HG03045 (cell line): ENCODE data around the gene LSM7.
"Not testable (repeated sequence)": the region's sequence is repeated elsewhere in the genome, so short reads cannot be mapped to it uniquely, and the experiment has no call there.

Experiments
- ATAC-seq: cut with Tn5 transposase; IDR thresholded peaks from one replicate; pipeline ENCODE4 v1.9.1; 2021; ENCODE audit warnings: mild to moderate bottlenecking, moderate library complexity; ENCODE audit not compliant: unreplicated experiment

Gene LSM7

GRCh38 chr19:2282062-2282861 is 46.1 kb downstream of the LSM7 start, which contains the start of gene PEAK3:
Gene PEAK3, minus strand, starts transcription at chr19:2282175. Its CDS starts 1,244 bp downstream, at chr19:2280931.
- ATAC-seq: no peak

GRCh38 chr19:2281265-2282061 is 46.9 kb downstream of the LSM7 start:
- not testable (repeated sequence) for ATAC-seq

GRCh38 chr19:2280633-2281264 is 47.6 kb downstream of the LSM7 start:
- no peak for ATAC-seq

- ATAC-seq: no peak
Observed at GRCh38 chr19:2278459-2279158, 49.8 kb downstream of the LSM7 start.

- ATAC-seq: no peak
Observed at GRCh38 chr19:2277138-2277537, 51.2 kb downstream of the LSM7 start.

- ATAC-seq: no peak
Observed at GRCh38 chr19:2276429-2276986, 51.9 kb downstream of the LSM7 start.

- ATAC-seq: no peak
Observed at GRCh38 chr19:2275588-2276428, 52.6 kb downstream of the LSM7 start.

GRCh38 chr19:2274931-2275535 is 53.4 kb downstream of the LSM7 start:
- no peak for ATAC-seq

- ATAC-seq: no peak
Observed at GRCh38 chr19:2274185-2274711, 54.1 kb downstream of the LSM7 start.

- no peak for ATAC-seq
Observed at GRCh38 chr19:2273356-2274184, 54.8 kb downstream of the LSM7 start.
